TTC549 (cell line): ENCODE results near the gene TUBGCP6.

Experiments
- FAIRE-seq: peaks from 2 replicates; lab custom pipeline; 2012; peaks lifted over from hg19 to GRCh38; lab: Jason Lieb, UNC

The TUBGCP6 gene

GRCh38 chr22:50249341-50250248, 4.8 kb upstream of the TUBGCP6 start:
- FAIRE-seq, result no peak

- no peak for FAIRE-seq
Measured at GRCh38 chr22:50248196-50249081, 3.6 kb upstream of the TUBGCP6 start.

- no peak for FAIRE-seq
Measured at GRCh38 chr22:50247748-50248147, 2.9 kb upstream of the TUBGCP6 start.

GRCh38 chr22:50246242-50247175, 1.7 kb upstream of the TUBGCP6 start:
- FAIRE-seq, result no peak

DNA sequence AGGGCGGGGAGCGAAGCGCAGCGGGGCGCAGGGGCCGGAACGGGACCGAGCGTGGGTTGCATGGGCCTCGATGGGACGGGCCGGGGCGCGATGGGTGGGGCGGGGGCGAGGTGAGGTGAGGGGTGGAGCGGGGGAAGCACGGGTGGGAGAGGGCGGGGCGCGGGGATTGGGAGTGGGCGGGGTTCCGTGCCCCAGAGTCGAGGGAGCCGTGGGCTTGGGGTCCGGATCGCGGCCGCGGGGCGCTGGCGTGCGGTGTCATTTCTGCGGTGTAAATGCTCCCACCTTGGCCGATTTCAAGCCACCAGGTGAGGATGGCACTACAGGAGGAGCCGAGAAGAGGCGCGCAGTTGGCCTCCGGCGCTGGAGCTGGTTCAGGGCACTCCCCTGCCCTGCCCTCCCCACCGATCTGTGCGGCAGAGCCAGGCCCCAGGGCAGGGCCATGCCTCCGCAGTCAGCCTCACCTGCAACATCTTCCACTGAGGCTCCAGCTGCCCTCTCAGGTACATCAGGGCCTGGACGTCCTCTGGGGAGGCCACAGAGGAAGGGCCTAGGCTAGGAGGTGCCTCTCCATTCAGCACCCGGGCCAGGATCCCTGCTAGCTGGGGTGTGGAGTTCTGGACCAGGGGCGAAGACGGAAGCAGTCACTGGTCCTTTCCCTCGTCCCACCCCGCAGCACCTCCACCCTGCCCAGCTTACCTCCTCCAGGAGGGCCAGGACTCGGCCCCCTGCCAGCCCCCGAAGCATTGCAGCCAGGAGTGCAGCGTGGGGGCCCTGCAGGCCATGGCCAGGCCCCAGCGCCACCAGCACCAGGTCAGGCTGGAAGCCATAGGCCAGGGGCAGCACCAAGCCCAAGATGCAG, 620 bp upstream of the TUBGCP6 start:
- FAIRE-seq, result no peak

GRCh38 chr22:50243685-50244419, 971 bp downstream of the TUBGCP6 start:
- no peak for FAIRE-seq

- FAIRE-seq, result no peak
Measured at GRCh38 chr22:50242406-50242949, 2.3 kb downstream of the TUBGCP6 start.

DNA sequence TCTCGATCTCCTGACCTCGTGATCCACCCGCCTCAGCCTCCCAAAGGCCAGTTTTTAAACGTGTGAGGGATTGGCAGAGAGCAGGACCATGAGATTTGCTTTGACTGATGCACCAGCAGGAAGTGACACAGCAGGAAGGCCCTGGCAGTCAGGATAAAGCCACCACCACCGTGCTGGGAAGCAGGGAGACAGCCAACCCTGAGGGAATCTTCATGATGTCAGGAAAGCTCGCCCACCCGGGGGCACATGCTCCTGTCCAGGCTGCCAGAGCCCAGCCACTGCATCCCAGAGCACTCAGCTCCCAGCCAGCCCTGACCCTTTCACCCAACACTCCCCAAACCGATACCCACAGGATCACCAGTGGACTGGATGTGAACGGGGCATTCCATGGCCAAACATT, 6.1 kb downstream of the TUBGCP6 start:
- no peak for FAIRE-seq

DNA sequence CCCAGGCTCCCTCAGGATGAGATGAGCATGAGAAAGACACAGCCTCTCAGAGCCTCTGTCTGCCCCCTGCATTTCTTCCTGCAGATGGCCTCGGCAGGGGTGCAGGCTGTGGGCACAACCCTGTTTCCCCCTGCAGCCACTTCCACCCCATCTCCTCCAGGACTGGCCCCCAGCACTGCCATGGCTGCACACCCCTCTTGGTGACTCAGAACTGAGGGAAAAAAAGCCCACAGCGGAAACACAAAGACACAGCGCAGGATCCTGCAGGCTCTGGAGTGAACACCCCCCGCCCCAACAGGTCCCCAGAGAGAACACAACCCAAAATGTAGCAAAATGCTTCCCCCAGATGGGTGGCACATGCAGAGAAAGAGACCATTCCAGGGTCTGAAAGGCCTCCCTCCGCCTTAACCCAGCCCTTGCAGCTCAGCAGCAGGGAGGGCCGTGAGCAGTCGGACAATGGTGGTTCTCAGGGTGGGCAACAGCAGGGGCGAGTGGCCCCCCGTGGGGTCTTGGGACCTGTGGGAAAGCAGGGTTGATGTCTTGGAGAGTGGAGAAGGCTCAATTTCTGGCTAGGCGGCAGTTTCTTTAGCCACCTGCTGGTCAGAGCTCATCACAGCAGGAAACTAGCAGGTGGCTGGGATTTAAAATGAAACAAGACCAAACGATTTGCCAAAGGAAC, 8.0 kb downstream of the TUBGCP6 start:
- FAIRE-seq, result no peak

- FAIRE-seq, result no peak
Measured at GRCh38 chr22:50233223-50233622, 11.6 kb downstream of the TUBGCP6 start.

DNA sequence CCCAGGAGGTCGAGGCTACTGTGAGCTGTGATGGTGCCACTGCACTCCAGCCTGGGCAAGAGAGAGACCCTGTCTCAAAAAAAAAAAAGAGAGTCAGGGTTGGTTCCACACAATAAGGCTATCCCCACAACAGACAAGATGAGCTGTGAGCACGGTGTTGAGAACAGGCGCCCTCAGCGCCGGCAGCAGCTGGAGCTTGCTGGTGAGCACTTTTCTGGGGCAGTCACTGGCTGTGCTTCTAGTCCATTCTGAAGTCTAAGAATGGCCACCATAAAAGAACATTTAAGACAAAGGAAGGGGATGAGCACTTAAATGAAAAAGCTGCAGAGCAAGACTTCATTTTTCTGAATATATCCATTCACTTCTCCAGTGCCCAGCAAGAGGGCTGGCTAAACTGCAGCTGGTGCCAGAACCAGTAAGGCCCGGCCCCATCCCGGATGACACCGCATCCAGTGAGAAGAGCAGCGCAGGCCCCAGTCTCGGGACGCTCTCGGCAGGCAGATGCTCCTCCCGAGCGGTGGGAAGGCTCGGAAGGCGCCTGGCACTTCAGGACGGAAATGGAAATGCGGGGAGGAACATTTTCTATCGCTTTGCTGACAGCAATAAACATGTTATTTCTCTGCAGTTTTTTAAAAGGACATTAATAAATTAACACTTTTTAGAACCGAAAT, 12.2 kb downstream of the TUBGCP6 start:
- no peak for FAIRE-seq

DNA sequence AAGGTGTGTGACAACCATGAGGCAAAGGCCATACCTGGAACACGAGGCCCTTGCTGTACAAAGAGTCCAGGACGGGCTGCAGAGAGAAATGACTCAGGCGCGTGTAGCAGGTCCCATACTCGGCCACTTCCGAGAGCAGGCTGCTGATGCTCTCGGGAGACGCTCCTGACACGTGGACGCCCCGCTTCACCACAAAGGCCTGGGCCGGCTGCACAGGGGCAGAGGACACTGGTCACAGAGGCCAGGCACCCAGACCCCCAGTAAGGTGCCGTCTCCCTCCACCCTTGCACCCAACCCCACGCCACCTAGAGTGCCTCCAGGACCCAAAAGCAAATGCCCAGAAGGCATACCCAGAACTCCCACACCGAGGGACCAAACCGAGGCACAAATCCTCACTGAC, 15.5 kb downstream of the TUBGCP6 start:
- FAIRE-seq, result no peak

DNA sequence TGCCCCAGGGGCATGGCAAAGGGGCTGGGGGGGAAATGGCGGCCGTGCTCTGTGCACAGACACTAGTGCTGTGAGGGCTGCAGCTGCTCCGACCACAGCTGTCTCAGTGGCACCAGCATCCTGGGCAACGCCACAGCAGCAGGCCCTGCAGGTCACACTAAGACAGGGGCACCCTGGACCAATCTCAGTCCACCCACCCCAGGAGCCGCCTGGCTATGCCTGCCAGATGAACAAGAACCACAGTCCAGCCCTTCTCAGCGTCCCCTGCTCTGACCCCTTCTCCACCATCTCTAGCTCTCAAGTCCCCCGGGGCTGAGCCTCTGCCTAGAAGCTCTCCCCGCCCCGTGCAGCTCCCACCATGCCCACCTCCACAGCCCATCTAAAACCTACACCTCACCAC, 16.5 kb downstream of the TUBGCP6 start:
- no peak for FAIRE-seq

DNA sequence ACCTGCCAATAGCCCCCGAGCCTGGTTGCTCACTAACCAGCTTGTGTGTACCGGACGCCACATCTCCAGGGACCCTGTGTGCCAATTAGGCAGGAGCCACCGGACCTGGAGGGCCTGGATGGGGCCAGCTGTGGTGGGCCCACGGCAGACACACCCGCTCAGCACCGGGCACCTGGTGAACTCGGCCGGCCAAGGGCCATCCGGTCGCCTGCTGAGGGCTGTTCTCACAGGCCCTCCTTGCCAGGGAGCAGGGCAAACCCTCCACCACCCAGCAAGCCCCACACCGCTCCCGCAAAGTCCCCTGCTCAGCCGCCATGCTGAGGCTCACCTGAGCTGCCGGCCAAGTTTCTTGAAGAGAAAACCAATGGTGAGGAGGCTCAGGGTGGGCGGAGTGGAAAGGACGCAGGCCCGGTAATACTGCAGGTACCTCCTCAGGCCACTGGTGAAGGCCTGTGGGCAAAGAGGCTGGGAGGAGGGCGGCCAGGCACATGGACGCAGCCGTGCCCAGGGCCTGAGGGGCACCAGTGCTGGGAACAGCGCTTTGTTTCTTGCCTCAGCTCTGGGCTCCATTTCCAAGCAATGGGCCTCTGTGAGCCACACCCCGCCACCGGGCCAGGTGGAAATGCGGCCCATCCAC, 17.1 kb downstream of the TUBGCP6 start:
- no peak for FAIRE-seq

- FAIRE-seq, result no peak
Measured at GRCh38 chr22:50226875-50227165, 18.0 kb downstream of the TUBGCP6 start.

DNA sequence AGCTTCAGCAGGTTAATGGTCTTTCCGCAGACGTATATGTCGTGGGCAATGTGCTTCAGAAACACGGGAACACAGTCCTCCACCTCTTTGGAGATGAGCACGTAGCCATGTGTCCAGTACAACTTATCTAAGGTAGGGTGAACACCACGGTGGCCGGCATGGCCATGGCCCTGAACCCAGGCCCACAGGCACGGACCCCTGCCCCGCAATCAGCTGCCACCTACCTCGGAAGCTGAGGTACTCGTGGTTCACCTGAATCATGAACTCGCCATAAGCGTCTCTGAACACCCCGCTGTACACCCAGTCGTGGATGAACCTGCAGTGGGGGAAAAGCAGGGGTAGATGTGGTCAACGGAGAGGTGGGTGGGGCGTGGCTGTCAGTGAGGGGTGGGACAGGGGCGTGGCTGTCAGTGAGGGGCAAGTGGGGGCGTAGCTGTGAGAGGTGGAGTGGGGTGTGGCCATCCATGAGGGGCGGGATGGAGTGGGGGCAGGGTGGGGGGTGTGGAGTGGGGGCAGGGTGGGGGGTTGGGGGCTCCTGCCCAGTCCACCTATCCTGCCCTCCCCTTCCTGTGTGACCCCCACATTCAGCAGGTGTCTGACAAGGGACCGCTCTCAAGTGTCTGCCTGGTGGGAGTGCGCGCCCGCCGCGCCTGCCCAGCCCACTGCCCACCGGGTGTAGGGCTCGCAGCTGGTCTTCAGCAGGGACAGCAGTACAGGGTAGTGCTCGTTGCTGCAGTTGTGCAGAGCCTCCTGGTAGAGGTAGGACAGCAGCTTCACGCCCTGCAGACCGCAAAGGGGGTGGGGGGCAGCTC, 18.6 kb downstream of the TUBGCP6 start:
- FAIRE-seq, result no peak

DNA sequence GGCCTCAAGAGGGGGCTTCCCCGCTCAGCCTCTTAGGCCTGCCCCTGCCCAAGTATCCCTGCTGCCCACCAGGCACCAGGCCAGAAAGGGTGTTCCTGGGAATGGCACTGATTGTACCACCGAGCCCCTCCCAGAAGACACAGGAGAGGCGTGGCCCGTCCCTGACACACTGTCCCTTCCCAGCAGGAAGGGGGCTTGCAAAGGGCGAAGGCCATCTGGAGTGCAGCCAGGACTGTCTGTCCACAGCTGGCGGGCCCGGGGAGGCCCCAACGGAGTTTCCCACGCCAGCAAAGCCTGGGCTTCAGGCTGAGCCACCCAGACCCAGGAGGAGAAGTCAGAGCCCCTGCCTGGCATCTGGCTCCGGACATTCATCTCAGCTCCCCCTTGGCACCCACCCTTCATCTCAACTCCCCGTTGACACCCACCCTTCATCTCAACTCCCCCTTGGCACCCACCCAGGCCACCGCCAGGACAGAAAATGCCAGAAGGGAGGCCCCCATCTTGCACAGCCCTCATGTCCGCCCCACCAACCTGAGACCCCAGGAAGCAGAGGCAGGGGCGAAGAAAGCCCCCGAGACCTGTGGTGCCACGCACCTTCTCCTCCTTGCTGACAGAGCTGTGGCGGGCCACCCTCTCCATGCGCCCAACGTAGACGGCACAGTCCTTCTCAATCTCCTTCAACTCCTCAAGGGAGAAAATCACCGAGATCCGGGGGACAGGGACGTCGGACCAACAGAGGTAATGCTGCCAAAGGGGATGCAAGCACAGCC, 19.4 kb downstream of the TUBGCP6 start:
- FAIRE-seq, result no peak
